CD4-positive, CD25-positive, alpha-beta regulatory T cell (primary cell): ENCODE results near the gene PPP2R5C. TPM values are rescaled to one million over a fixed set of nuclear protein-coding genes. Genes with fewer than 3 reads are reported as not detected.

Experiments used
- ATAC-seq, 2 donors: fragments of 150-1000 bp; cut with Tn5 transposase; one replicate each; pipeline ENCODE4 v1.10.0; 2021; ENCODE audit warnings: low read depth in 2 of 2, moderate number of reproducible peaks in 2 of 2, moderate library complexity in 1 of 2
- DNase-seq, 3 donors: peaks; one replicate each; pipeline versions ENCODE4 v3.0.0 to v3.0.0-alpha.2; 2012 to 2022; ENCODE audit warnings: mixed read lengths in 1 of 3
- H3K27ac ChIP-seq: one replicate; pipeline ENCODE4 v1.7.0; 2013; ENCODE audit warnings: mild to moderate bottlenecking, low read length; ENCODE audit not compliant: insufficient read depth, poor library complexity, severe bottlenecking
- H3K27me3 ChIP-seq: one replicate; pipeline ENCODE4 v1.7.0; 2013; ENCODE audit warnings: low read length; ENCODE audit not compliant: control insufficient read depth, insufficient read depth
- H3K36me3 ChIP-seq: one replicate; pipeline ENCODE4 v1.7.0; 2013; ENCODE audit warnings: mild to moderate bottlenecking, low read length, moderate library complexity; ENCODE audit not compliant: control insufficient read depth, insufficient read depth
- H3K4me1 ChIP-seq: 2 replicates; pipeline ENCODE4 v1.7.0; 2013; ENCODE audit warnings: mild to moderate bottlenecking, low read length; ENCODE audit not compliant: insufficient read depth, control insufficient read depth, poor library complexity, severe bottlenecking
- H3K4me3 ChIP-seq: one replicate; pipeline ENCODE4 v1.7.0; 2013; ENCODE audit warnings: low read depth, mild to moderate bottlenecking, low read length, moderate library complexity
- H3K9me3 ChIP-seq, 2 experiments: 1 replicate in 1 of 2; 2 replicates in 1 of 2; pipeline ENCODE4 v1.7.0; 2013; ENCODE audit warnings: low read length in 2 of 2, mild to moderate bottlenecking in 1 of 2, moderate library complexity in 1 of 2; ENCODE audit not compliant: control insufficient read depth in 2 of 2
- H3K27ac Mint-ChIP-seq, 3 donors: one replicate each; pipeline ENCODE4 v1.8.0; 2020 to 2022; ENCODE audit warnings: mild to moderate bottlenecking in 3 of 3, mixed read lengths in 3 of 3, moderate library complexity in 2 of 3
- H3K27me3 Mint-ChIP-seq: one replicate; pipeline ENCODE4 v1.8.0; 2022; ENCODE audit warnings: mild to moderate bottlenecking, mixed read lengths
- H3K36me3 Mint-ChIP-seq: one replicate; pipeline ENCODE4 v1.8.0; 2020; ENCODE audit warnings: mixed read lengths
- H3K4me1 Mint-ChIP-seq, 4 donors: one replicate each; pipeline ENCODE4 v1.8.0; 2020 to 2022; ENCODE audit warnings: mixed read lengths in 4 of 4, mild to moderate bottlenecking in 1 of 4
- H3K4me3 Mint-ChIP-seq, 4 donors: one replicate each; pipeline ENCODE4 v1.8.0; 2020 to 2022; ENCODE audit warnings: mild to moderate bottlenecking in 4 of 4, mixed read lengths in 4 of 4, moderate library complexity in 3 of 4
- H3K9me3 Mint-ChIP-seq, 7 donors: one replicate each; pipeline ENCODE4 v1.8.0; 2020 to 2022; ENCODE audit warnings: mixed read lengths in 7 of 7, mild to moderate bottlenecking in 3 of 7, moderate library complexity in 2 of 7
- polyA plus RNA-seq, 4 donors: library from polyadenylated mRNA; unstranded; fragments of 300-500 nt; fragmentation: Illumina TruSeq; gene quantifications; one replicate each; pipeline ENCODE4 v1.2.3, GENCODE V29; 2021
- total RNA-seq: library from RNA; stranded (reverse); gene quantifications from one replicate; pipeline ENCODE4 v1.2.3, GENCODE V29; 2022

Gene PPP2R5C
- total and polyA plus RNA-seq, 5 donors from 2014 or later = 244 to 650 (median 282) TPM

DNA sequence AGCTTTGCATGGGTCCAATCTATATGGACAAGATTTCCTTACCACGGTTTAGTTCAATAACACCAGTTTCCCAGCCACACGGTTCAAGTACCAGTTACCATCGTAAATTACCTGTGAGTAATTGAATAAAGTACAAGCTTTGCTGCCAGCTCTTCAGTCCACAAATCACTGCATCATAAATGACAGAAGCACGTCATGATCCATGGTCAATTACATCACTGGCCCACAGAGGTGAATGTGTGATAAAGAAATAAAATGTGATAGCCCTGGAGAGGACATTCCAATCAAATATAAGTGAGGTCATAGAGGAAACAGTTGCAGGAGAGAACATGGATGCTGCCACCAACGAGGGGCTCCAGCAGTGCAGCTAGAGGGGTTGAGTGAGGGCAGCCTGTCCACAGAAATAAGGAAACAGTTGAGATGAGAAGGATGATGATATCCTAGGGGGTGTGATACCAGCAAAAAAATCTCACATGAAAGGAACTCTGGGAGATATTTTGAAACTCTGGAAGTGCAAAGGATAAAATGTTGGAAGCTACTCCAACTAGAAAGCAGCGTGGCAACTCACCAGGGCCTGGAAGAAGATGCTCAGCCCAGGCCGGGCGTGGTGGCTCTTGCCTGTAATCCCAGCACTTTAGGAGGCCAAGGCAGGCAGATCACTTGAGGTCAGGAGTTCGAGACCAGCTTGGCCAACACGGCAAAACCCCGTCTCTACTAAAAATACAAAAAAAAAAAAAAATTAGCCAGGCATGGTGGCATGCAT, 197.1 kb downstream of the PPP2R5C start:
- no peak overlapping the region for H3K4me3 ChIP-seq

DNA sequence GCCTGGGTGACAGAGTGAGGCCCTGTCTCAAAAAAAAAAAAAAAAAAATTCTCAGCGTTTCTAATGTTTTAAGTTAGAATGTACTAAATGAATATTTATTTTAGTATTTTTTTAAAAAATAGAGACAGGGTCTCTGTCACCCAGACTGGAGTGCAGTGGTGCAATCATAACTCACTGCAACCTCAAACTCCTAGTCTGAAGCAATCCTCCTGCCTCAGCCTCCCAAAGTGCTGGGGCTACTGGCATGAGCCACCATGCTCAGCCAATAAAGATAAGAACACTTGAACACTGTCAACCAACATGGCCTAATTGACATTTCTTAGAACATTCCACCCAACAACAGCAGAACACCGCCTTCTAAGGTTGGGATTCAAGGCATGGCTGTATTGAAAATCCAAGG, 197.8 kb downstream of the PPP2R5C start:
- H3K9me3 Mint-ChIP-seq = no peaks in the 10 kb centered on the region

More for the DNA sequence above, 197.1 kb downstream of the PPP2R5C start:
- H3K27ac Mint-ChIP-seq = no peak overlapping the region
- Histone ChIP-seq H3K4me1 (peaks cover 6% of the 10 kb centered on the region), H3K36me3 (no peaks in the 10 kb centered on the region), H3K9me3 (no peaks in the 10 kb centered on the region), H3K27me3 (no peaks in the 10 kb centered on the region), H3K27ac (no peak overlapping the region)
- DNase-seq = no peak
- no peak for ATAC-seq
- no peaks in the 10 kb centered on the region for H3K27me3 Mint-ChIP-seq
- peaks cover 0 to 17% (median 9%) of the 10 kb centered on the region in 4 donors for H3K4me1 Mint-ChIP-seq
- peak overlapping the region in 1 of 4 donors; percentile 21 for H3K4me3 Mint-ChIP-seq
- H3K36me3 Mint-ChIP-seq = peaks cover 4% of the 10 kb centered on the region
- no peaks in the 10 kb centered on the region for H3K9me3 Mint-ChIP-seq

DNA sequence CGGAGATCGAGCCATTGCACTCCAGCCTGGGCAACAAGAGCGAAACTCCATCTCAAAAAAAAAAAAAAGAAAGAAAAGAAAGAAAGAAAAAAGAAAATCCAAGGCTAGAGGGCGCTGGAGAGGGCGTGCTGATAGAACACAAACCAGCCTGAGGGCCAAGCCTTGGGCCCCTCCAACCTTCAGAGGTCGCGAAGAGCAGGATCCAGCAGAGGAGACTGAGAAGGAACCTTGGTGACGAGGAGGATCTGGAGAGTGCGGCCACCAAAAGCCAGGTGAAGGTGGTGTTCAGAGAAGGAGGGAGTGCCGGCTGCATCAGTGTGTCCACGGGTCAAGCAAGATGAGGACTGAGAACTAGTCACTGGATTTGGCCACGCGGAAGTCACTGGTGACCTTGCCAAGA, 198.7 kb downstream of the PPP2R5C start:
- ATAC-seq = no peak
- Mint-ChIP-seq H3K36me3 (no peaks in the 10 kb centered on the region), H3K27me3 (no peaks in the 10 kb centered on the region), H3K4me3 (peak overlapping the region in 1 of 4 donors; percentile 80), H3K4me1 (peaks cover 4 to 23% (median 14%) of the 10 kb centered on the region in 4 donors), H3K9me3 (no peaks in the 10 kb centered on the region), H3K27ac (peak overlapping the region in 1 of 3 donors; percentile 30)
- Histone ChIP-seq H3K27me3 (no peaks in the 10 kb centered on the region), H3K4me3 (no peak overlapping the region), H3K36me3 (no peaks in the 10 kb centered on the region), H3K4me1 (peaks cover 7% of the 10 kb centered on the region), H3K9me3 (no peaks in the 10 kb centered on the region), H3K27ac (no peak overlapping the region)
- DNase-seq = peak in 1 of 3 donors; percentile 26

More for the DNA sequence above, 197.8 kb downstream of the PPP2R5C start:
- Mint-ChIP-seq H3K27ac (no peak overlapping the region), H3K36me3 (peaks cover 4% of the 10 kb centered on the region), H3K27me3 (no peaks in the 10 kb centered on the region), H3K4me3 (no peak overlapping the region), H3K4me1 (peaks cover 4 to 22% (median 14%) of the 10 kb centered on the region in 4 donors)
- H3K27ac ChIP-seq = no peak overlapping the region
- no peak for ATAC-seq
- H3K36me3 ChIP-seq = no peaks in the 10 kb centered on the region
- H3K27me3 ChIP-seq = no peaks in the 10 kb centered on the region
- H3K4me1 ChIP-seq = peaks cover 6% of the 10 kb centered on the region
- H3K4me3 ChIP-seq = no peak overlapping the region
- H3K9me3 ChIP-seq = no peaks in the 10 kb centered on the region
- DNase-seq = no peak

DNA sequence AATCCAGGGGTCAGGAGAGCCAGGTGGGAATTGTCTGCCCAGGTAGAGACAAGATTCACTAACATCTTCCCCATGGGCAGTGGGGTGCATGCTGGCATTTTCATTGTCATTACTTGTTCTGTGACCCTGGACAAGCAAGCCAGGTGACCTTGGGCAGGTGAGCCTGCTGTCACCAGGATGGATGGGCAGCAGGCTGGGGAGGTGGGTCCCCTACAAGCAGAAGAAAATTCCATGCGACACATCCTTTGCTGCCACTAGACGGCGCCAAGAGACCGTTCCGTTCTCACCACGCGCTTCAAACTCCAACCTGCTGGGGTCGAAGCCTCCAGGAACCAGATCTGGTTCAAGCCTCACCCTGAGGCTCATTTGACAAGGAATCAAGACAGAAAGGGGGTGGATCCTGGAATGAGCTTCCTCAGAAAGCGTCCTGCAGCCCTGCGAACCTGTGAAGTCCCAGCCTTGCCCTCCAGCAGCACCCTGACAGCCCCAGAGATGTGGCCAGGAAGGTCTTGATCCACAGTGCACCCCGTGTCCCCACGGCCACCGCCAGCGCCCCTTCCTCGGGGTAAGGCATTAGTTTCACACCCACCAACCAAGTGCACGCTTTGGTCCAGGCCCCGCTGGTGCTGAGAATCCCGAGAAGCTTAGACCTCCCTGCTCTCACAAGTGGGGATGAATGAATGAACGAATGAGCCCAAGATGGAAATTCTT, 199.7 kb downstream of the PPP2R5C start:
- H3K4me3 ChIP-seq = no peak overlapping the region
- Mint-ChIP-seq H3K27me3 (no peaks in the 10 kb centered on the region), H3K36me3 (no peaks in the 10 kb centered on the region), H3K9me3 (no peaks in the 10 kb centered on the region), H3K4me3 (peak overlapping the region in 3 of 4 donors; percentile 38 to 85 (median 42)), H3K27ac (peak overlapping the region in 2 of 3 donors; percentile 30 to 83), H3K4me1 (peaks cover 12 to 31% (median 21%) of the 10 kb centered on the region in 4 donors)
- DNase-seq (peak; percentile 61 to 86 (median 73)), ATAC-seq (peak in 1 of 2 donors; percentile 32)
- H3K4me1 ChIP-seq = peaks cover 16% of the 10 kb centered on the region
- H3K27ac ChIP-seq = no peak overlapping the region
- no peaks in the 10 kb centered on the region for H3K27me3 ChIP-seq
- no peaks in the 10 kb centered on the region for H3K9me3 ChIP-seq
- no peaks in the 10 kb centered on the region for H3K36me3 ChIP-seq

DNA sequence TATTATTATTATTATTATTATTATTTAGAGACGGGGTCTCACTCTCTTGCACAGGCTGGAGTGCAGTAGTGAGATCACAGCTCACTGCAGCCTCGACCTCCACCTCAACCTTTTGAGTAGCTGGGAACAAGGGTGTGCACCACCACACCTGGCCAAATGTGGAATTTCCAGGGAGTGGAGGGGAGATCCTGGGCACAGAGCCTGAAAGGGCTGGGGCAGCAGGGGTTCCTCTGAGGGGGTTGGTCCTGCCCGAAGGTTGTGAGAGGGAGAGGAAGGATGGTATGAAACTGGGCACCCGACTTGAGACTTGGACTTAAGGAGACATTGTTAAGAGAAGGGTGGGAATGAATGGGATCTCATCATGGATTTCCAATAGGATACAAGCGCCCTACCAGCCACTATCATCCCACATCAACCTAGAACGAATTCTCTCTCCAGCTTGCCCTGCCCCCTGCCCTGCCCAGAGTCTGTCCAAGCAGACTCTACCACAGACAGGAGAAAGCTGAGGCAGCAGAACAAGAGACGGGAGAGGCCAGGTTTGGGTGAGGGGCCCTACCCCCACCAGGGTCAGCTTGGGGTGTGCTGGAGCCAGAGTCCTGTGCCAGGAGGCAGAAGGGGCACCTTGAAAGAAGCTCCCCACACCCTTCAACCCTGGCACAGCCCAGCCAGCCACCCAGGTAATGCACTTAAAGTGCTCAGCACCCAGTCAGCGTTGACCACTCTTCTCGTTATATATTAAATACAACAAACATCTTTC, 200.4 kb downstream of the PPP2R5C start:
- Mint-ChIP-seq H3K27ac (no peak overlapping the region), H3K36me3 (no peaks in the 10 kb centered on the region), H3K4me1 (peaks cover 12 to 36% (median 26%) of the 10 kb centered on the region in 4 donors), H3K4me3 (peak overlapping the region in 1 of 4 donors; percentile 85), H3K9me3 (no peaks in the 10 kb centered on the region), H3K27me3 (no peaks in the 10 kb centered on the region)
- H3K9me3 ChIP-seq = no peaks in the 10 kb centered on the region
- no peak overlapping the region for H3K4me3 ChIP-seq
- no peak overlapping the region for H3K27ac ChIP-seq
- H3K27me3 ChIP-seq = no peaks in the 10 kb centered on the region
- ATAC-seq (no peak), DNase-seq (no peak)
- H3K4me1 ChIP-seq = peaks cover 23% of the 10 kb centered on the region
- H3K36me3 ChIP-seq = no peaks in the 10 kb centered on the region

DNA sequence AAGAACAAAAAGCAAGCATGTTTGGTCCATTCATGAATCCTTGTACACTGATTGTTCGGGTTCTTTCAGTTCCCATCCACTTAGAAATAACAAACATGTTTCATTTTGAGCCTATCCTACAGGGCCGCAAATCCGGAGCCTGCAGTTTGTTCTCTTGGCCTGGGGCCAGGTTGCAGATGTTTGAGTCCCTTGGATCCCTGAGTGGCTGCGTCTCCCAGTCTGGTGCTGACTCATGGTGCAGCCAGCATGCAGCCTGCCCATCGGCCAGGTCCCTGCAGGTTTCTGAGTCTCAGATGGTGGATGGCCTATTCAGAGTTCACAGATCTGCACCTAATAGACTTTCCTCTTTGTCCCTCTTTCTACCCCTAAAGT, 201.0 kb downstream of the PPP2R5C start:
- H3K9me3 Mint-ChIP-seq = no peaks in the 10 kb centered on the region
- Histone ChIP-seq H3K27ac (no peak overlapping the region), H3K4me1 (peaks cover 29% of the 10 kb centered on the region), H3K27me3 (no peaks in the 10 kb centered on the region), H3K9me3 (no peaks in the 10 kb centered on the region), H3K36me3 (no peaks in the 10 kb centered on the region), H3K4me3 (no peak overlapping the region)
- no peaks in the 10 kb centered on the region for H3K36me3 Mint-ChIP-seq
- H3K27me3 Mint-ChIP-seq = no peaks in the 10 kb centered on the region
- ATAC-seq = no peak
- DNase-seq = no peak
- no peak overlapping the region for H3K27ac Mint-ChIP-seq
- H3K4me1 Mint-ChIP-seq = peaks cover 12 to 40% (median 27%) of the 10 kb centered on the region in 4 donors
- peak overlapping the region in 1 of 4 donors; percentile 63 for H3K4me3 Mint-ChIP-seq

DNA sequence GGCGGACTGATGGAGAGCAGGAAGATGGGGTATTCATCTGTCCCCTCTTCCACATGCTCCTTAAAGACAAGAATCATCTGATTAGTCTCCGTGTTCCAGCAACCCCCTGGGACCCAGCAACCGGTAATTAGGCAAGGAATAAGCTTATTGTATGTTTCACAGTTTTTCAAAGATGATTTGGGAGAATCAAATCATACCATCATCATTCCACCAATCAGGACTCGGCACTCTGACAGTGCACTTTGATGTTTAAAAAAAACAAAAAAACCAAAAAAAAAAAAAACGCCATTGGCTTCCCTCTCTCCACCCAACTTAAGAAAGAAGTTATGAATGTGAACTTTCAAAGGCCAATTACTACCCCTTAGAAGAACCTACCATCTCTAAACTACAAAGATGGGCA, 201.5 kb downstream of the PPP2R5C start:
- H3K4me1 Mint-ChIP-seq = peaks cover 15 to 46% (median 32%) of the 10 kb centered on the region in 4 donors
- H3K4me3 ChIP-seq = no peak overlapping the region
- no peaks in the 10 kb centered on the region for H3K27me3 Mint-ChIP-seq
- H3K27me3 ChIP-seq = no peaks in the 10 kb centered on the region
- ATAC-seq (no peak), DNase-seq (no peak)
- H3K4me1 ChIP-seq = peaks cover 34% of the 10 kb centered on the region
- H3K27ac ChIP-seq = no peak overlapping the region
- peak overlapping the region in 1 of 4 donors; percentile 63 for H3K4me3 Mint-ChIP-seq
- no peaks in the 10 kb centered on the region for H3K9me3 Mint-ChIP-seq
- H3K9me3 ChIP-seq = no peaks in the 10 kb centered on the region
- H3K36me3 Mint-ChIP-seq = peaks cover 3% of the 10 kb centered on the region
- no peaks in the 10 kb centered on the region for H3K36me3 ChIP-seq
- H3K27ac Mint-ChIP-seq = no peak overlapping the region
